K562 (cell line): ENCODE measurements around the gene SMIM29. TPM values are rescaled to one million over a fixed set of nuclear protein-coding genes. Genes with fewer than 3 reads are reported as not detected.

Experiments
- FOXK2 ChIP-seq, 2 experiments: fragments of 450-650 bp; IDR thresholded peaks in 1 of 2; conservative IDR thresholded peaks in 1 of 2; 2 replicates each; pipeline ENCODE4 v1.6.1; 2016; ENCODE audit warnings: low read depth in 2 of 2, mild to moderate bottlenecking in 1 of 2
- FOXP4 ChIP-seq: sonication (generic); formaldehyde crosslinking; IDR thresholded peaks from 2 replicates; pipeline ENCODE4 v1.8.0; 2022; ENCODE audit warnings: mild to moderate bottlenecking, missing genetic modification reagents, borderline replicate concordance
- NCOA1 ChIP-seq: fragments of 450-650 bp; IDR thresholded peaks from 2 replicates; pipeline ENCODE4 v1.6.1; 2016; ENCODE audit warnings: low read depth
- NFIC ChIP-seq: fragments of 450-650 bp; IDR thresholded peaks from 2 replicates; pipeline ENCODE4 v1.6.1; 2017; ENCODE audit warnings: mild to moderate bottlenecking, inconsistent platforms
- NUFIP1 ChIP-seq: fragments of 450-650 bp; IDR thresholded peaks from 2 replicates; pipeline ENCODE4 v1.6.1; 2018; ENCODE audit not compliant: partially characterized antibody
- THAP12 ChIP-seq: fragments of 250-450 bp; sonication (Bioruptor Pico); IDR thresholded peaks from 2 replicates; pipeline ENCODE4 v1.9.0; 2021; ENCODE audit warnings: mild to moderate bottlenecking, inconsistent platforms
- THRB ChIP-seq: fragments of 450-650 bp; formaldehyde crosslinking; conservative IDR thresholded peaks from 2 replicates; pipeline ENCODE4 v1.4.0; 2022; ENCODE audit warnings: mild to moderate bottlenecking, missing genetic modification characterization
- ZBTB2 ChIP-seq: fragments of 450-650 bp; IDR thresholded peaks from 2 replicates; pipeline ENCODE4 v1.6.1; 2016; ENCODE audit warnings: antibody characterized with exemption
- ZBTB5 ChIP-seq: fragments of 450-650 bp; IDR thresholded peaks from 2 replicates; pipeline ENCODE4 v1.6.1; 2017; ENCODE audit warnings: antibody characterized with exemption
- ZC3H8 ChIP-seq: fragments of 450-650 bp; IDR thresholded peaks from 2 replicates; pipeline ENCODE4 v1.6.1; 2017
- ZEB2 ChIP-seq: fragments of 450-650 bp; IDR thresholded peaks from 2 replicates; pipeline ENCODE4 v1.6.1; 2016
- ZMIZ1 ChIP-seq, 2 experiments: fragments of 150-350 bp in 1 of 2; IDR thresholded peaks; 2 replicates each; pipeline ENCODE4 v1.6.1; 2012 to 2016; ENCODE audit warnings: low read depth in 2 of 2, low read length in 2 of 2, mild to moderate bottlenecking in 1 of 2, moderate library complexity in 1 of 2
- polyA plus RNA-seq, 8 experiments: library from polyadenylated mRNA; depleted of rRNA in 4 of 8; stranded (reverse) in 5 of 8; unstranded in 3 of 8; fragments of >200 nt; fragmentation: Nextera tagmentation in 2 of 8; fragmentation: Illumina TruSeq in 1 of 8; extraction: Ambion mirVana in 2 of 8; extraction: Trizol in 1 of 8; gene quantifications; 2 replicates each; pipeline versions ENCODE4 v1.2.1 to v1.2.3, GENCODE V29; 2011 to 2014; ENCODE audit warnings: inconsistent platforms in 1 of 8, missing spikeins in 1 of 8
- total RNA-seq, 7 experiments: library from RNA; depleted of rRNA in 6 of 7; stranded (reverse); fragments of >200 nt in 6 of 7; fragmentation: Illumina TruSeq in 2 of 7; extraction: Trizol in 2 of 7; gene quantifications; 2 replicates each; pipeline versions ENCODE4 v1.2.1 to v1.2.3, GENCODE V29; 2011 to 2021; ENCODE audit warnings: low replicate concordance in 1 of 7

Gene SMIM29
- total and polyA plus RNA-seq, 9 of the 15 experiments (the other 6 are each of a cell fraction or from before 2014, with no cell fraction given): 6.5 to 36.7 (median 20.9) TPM

- TF ChIP-seq ZBTB2 (peak; percentile 75; the same call in 1 of the 2 replicates), NFIC (peak; percentile 96), ZBTB5 (no peak), THAP12 (CRISPR knock-in tag) (no peak), NCOA1 (peak; percentile 90; the same call in 1 of the 2 replicates), NUFIP1 (no peak), FOXP4 (CRISPR knock-in tag) (no peak), ZMIZ1 (IDR thresholded peaks at IDR 0.05; ENCODE audit: low read depth in 2 of 2, low read length in 2 of 2) (peak in 1 of 2 experiments; percentile 81; a peak in 1 of 4 replicates), THRB (no peak), ZC3H8 (no peak), ZEB2 (peak; percentile 94), FOXK2 (conservative IDR thresholded peaks at IDR 0.05 in 1 of 2, IDR thresholded peaks at IDR 0.05 in 1 of 2; ENCODE audit: low read depth in 2 of 2) (peak in 1 of 2 experiments; percentile 57; a peak in 1 of 4 replicates)
These were observed 33.0 kb upstream of the SMIM29 start (continued) for GRCh38 chr6:34281702-34282334.
